NK-92 treated with Interleukin-12 subunit alpha and Interleukin-12 subunit beta, amount 100 ng/mL, for 24 hours (cell line): ENCODE data around the gene RFXANK.
"Not testable (repeated sequence)": the region's sequence is repeated elsewhere in the genome, so short reads cannot be mapped to it uniquely, and the experiment has no call there.

Source experiments
- DNase-seq: peaks from one replicate; lab custom pipeline; 2025; lab: John Stamatoyannopoulos, UW

Gene RFXANK, protein sequence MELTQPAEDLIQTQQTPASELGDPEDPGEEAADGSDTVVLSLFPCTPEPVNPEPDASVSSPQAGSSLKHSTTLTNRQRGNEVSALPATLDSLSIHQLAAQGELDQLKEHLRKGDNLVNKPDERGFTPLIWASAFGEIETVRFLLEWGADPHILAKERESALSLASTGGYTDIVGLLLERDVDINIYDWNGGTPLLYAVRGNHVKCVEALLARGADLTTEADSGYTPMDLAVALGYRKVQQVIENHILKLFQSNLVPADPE

DNA sequence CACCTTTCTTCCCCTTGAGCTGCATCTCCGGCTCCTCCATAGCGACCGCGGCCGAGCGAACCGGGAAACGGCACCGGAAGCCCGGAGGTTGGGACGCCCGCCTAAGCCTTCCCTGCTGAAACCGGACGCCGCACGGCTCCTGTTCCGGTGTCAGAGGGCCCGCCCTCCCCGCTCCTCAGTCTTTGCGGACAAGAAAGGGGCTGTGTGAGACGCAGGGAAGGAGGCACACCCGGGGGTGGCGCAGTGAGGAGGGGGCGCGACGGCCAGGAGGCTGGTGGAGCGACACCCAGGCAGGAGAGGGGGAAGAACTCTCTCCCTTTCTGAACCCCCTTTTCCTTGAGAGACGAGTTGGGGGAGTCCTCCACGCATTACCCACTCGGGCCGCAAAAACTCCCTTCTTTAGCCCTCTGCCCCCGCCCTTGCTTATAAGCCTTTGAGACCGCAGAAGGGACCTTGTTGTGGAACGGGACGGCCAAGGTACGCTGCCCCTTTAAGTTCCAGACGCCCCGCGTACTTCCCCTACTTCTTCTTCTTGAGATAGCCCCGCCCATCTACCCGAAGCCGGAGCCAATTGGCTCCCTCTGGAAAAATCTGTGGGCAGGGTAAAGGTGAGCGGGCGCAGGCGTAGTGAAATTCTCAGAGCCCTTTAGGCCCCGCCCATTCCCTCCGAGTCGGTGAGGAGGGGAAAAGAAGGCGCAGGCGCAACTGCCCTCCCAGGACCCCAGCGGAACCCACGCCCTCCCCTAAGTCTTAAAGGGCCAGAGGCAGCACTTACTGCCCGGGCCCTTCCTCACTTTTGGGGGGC, at the start of gene RFXANK, which contains the start of gene BORCS8:
RFXANK (plus strand) TSS at position 181 of the 805 bp plus-strand sequence. CDS start 1,689 bp downstream, outside the sequence.
BORCS8 (minus strand) TSS at position 75 of the 805 bp plus-strand sequence; CDS start at position 40, 35 bp downstream.
- peak; percentile 99 for DNase-seq

DNA sequence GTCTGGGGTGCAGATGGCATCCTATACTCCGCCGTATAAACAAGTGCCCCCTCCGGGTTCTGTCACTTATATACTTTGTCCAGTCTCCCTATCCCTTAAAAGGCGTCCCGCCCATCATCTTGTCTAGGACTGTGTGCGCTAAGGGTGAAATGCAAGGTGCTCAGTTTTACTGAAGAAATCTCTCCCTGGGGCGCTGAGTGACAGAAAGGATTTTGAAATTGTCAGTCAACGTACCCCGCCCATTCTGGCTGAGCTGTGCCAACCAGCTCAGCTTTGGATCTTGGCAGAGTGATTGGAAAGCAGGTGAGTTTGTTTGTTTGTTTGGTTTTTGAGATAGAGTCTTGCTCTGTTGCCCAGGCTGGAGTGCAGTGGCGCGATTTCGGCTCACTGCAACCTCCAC, 49.7 kb upstream of the RFXANK start:
- no peak for DNase-seq

DNA sequence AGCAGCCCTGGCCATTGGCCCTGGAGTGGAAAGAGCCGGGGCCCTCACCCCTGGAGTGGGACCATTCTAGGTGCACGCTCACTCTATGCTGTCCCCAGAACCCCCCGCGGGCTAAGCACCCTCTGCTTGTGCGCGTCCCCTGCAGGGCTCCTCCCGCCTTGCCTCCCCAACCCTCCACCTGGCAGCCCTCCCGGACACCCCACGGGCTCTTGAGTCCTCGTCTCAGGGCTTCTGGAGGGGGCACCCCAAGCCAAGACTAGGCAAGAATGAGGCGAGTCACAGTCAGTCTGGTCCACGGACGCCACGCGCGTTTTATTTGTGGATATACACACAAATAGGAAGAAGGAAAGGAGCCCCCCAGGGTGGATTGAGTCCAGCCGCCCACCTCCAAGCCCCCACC, 46.8 kb upstream of the RFXANK start:
- DNase-seq, result no peak

GRCh38 chr19:19145684-19146608, 46.1 kb upstream of the RFXANK start:
- DNase-seq, result peak; percentile 56

DNA sequence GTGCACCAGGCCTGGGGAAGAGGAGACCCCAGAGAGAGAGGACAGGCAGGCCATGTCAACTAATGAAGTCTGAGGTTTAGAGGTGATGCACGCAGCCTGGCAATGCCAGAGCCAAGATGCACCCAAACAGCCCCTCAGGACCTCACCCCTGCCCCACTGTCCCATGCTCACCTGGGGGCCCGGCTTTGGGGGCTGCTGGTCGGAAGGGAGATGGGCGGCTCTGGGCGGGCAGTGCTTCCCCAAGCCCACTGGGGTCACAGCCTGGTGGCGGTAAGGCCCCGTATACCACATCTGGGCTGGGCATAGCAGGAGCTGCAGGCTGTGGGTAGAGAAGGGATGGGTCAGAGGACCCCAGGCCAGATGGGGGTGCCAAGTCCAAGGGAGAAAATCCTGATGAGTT, 45.2 kb upstream of the RFXANK start:
- DNase-seq, result no peak

DNA sequence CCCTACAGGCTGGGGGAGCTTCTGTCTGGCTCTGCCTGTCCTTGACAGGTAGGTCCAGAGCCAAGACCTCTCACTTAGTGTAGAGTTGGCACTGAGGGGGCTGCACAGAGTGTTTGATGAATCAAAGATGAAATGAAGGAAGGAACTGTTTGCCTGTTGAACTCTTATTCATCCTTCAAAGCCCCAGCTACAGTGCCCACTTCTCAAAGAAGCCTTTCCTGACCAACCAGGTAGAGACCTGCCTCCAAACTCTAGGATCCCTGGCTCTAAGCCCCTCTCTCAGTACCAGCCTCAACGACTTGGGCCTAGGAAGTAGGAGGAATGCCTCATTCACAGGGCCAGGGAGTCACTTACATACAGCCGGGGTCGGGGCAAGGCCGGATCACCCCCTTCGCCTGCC, 44.7 kb upstream of the RFXANK start:
- no peak for DNase-seq

GRCh38 chr19:19148504-19148903, 43.6 kb upstream of the RFXANK start:
- not testable (repeated sequence) for DNase-seq

GRCh38 chr19:19149435-19149834, 42.6 kb upstream of the RFXANK start:
- DNase-seq, result no peak

DNA sequence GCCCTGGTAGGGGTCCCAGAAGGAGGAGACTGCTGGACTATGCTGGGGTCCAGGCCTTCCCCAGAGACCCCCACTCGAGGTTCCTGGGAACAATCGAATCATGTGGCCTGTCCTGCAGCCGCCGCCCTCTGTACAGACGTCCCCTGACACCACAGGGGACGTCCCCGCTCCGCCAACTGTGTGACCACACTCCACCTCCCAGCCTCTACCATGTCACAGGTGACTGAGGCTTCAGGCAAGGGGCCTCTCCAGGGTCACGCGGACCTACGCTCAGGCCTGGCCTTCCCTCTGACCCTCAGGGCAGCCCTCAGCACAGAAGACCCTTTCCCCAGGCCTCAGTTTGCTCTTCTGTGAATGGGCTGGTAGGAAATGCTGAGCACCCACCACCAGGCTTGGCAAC, 40.6 kb upstream of the RFXANK start:
- DNase-seq, result no peak

DNA sequence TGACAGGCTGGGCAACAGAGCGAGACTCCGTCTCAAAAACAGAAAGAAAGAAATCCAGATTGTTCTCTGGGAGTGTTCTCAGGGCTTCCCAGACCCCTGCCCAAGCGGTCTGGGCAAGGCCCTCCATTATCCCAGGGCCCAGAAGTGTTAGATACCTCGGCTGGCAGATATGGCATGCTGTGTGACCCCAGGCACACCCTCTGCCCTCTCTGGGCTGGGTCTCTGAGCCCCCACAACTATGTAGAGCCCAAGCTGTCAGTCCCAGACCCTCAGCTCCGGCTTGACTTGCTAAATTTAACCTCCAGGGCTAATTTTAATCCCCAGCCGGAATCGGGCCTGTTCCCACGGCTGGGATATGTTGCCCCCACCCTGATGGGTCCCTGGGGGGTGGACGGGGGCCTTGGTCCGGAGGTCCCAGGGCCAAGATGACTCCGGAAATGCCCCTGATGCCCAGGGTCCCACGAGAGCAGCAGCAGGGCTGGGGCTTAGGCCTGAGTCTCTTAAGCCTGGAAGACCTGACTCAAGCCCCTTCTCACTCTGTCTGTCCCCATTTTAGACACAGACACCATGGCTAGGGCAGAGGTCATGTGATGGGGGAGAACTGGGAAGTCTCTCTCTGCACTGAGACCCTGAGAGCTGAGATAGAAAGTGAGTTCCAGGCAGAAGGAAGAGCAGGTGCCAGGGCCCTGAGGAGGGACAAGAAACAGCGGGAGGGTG, 39.2 kb upstream of the RFXANK start:
- DNase-seq, result no peak

DNA sequence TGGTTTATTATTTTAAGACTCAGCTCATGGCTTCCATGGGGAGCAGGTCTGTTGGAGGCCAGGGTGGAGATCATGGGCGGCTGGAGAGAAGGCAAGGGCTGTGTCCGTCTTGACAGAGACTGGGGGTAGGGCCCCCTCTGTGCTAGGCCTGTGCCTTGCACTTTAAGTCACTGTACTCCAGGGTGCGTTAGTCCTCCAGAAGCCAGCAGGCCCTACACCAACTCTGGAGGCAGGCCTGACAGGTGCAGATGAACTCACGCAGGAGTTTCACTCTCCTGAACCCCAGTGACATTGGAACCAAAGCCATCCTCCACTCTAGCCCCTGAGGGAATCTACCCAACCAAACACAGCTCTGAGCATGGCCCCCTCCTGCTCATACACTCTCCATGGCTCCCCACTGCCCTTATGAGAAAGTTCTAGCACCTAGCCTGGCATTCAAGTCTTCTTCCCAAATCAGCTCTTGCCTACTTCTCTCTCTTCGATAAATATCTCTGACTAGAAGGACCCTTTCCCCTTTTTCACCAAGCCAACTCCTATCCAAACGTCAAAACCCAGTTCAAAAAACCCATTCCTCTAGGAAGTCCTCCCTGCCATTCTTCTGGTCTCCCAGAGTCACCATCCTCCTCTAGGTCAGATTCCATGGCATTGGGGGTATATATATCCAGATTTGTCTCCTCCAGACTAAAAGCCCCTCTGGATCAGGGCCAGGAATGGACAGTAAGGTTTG, 37.1 kb upstream of the RFXANK start:
- DNase-seq, result no peak

DNA sequence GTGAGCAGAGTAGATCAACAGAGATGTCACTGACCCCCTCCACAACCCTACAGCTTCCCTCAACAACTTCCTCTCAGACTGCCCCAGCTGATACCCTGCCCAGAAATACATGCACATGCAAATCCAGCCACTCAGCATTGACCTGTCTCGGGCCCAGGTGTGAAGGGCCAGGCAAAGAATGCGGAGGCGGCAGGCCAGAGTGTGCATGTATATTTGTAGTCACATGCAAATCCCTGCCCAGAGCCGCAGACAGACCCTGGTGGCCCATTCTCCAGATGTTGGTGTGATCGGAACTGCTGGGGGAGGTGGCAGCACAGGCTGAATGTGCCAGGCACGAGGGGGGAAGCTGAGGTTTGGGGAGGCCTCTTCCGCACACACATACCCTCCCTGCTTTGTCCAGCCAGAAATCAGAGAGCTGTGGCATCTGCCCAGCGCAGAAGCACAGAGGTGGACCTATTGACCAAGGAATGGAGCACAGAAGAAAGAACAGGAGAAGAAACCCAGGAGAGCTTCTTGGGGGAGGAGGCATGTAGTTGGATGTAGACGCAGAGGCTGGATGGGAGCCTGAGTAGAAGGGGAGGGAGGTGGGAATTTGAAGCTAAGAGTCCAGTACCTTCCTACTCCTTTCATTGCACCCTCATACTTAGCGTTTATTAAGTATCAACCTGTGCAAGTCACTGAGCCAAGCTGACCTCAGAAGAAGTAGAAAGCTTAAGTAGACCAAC, 36.4 kb upstream of the RFXANK start:
- DNase-seq, result no peak

DNA sequence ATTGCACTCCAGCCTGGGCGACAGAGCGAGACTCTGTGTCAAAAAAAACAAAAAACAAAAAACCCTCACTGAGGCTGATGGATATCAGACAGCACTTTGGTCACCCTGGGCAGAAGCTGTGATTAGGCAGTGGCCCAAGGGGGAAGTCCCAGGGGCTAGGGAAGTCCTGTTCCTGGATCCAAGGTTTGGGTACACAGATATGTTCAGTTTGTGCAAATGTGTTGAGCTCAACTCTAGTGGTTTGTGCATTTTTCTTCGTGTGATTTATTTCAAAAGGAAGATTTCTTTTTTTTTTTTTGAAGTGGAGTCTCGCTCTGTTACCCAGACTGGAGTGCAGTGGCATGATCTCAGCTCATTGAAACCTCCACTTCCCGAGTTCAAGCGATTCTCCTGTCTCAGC, 34.2 kb upstream of the RFXANK start:
- no peak for DNase-seq

GRCh38 chr19:19159534-19159933, 32.5 kb upstream of the RFXANK start:
- no peak for DNase-seq

DNA sequence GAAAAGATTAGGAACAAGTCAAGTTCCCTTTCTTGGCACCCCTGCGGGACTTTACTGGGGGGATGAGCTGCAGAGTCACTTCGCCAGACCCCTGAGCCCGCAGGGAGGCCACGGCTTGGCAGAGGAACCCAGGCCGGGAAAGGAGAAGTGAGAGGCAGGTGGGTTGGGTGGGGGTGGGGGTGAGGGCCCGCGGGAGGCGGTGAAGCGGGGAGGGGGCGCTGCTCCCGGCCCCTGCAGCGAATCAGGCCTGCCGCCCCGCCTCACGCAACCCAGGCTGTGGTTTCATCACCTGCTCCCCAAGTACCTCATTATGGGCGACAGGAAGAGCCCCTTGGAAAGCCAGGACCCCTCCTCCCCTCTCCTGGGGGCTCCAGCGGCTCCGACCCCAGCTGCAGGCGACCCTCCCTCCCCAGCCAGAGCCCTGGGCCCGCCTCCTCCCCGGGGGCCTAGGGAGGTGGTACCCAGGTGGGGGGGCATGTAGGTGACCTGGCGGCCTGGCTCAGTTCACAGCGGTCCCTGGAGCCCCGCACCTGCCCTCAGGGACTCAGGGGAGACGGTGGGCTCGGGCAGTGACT, 31.5 kb upstream of the RFXANK start:
- DNase-seq, result no peak

- DNase-seq, result no peak
Observed at GRCh38 chr19:19162495-19162894, 29.6 kb upstream of the RFXANK start.

DNA sequence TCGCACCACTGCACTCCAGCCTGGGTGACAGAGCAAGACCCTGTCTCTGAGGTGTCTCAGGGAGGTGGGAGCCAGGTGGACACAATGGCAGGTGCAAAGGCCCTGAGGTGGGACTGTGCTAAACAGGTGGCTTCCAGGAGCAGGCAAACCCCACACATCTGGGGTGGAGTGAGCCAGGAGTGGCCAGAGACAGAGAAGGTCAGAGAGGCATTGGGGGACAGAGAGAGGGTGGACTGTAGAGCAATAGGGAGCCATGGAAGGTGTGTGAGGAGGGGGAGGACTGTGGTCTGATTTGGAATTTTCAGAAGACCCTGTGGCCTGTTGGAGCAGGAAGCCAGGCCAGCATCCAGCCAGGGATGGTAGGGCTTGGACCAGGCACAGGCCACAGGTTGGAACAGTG, 26.7 kb upstream of the RFXANK start:
- no peak for DNase-seq

- no peak for DNase-seq
Observed at GRCh38 chr19:19167612-19168011, 24.4 kb upstream of the RFXANK start.

DNA sequence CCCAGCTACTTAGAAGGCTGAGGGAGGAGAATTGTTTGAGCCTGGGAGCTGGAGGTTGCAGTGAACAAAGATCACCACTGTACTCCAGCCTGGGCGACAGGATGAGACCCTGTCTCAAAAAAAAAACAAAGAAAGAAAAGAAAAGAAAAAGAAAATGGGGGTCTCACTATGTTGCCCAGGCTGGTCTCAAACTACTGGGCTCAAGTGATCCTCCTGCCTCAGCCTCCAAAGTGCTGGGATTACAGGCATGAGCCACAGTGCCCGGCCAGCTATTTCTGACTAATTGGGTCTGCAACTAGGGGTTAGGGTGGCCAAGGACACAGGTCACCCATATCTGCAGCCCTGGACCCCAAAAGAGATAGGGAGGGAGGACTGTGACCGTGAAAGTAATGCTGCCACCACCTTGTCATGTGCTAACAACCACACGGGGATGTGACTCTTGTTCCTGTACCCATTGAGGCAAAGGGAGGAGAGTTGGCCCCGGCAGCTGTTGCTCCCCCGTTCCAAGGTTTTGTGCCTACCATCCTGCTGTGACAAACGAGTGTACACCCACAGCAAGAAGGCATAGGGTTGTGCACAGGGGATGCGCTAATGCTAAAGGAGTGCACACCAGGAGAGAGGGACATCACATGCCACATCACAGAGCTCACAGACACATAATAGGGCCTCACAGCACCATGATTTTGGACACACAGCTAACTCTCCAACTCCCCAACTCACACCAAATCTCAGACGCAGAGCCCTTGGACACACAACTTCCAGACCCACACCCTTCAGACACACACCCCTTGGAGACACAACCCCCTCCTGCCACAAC, 22.6 kb upstream of the RFXANK start:
- no peak for DNase-seq
